GM21381 (cell line): ENCODE data around the gene C8A.

Source experiments
- ATAC-seq: cut with Tn5 transposase; IDR thresholded peaks from one replicate; pipeline ENCODE4 v1.9.1; 2021; ENCODE audit warnings: mild to moderate bottlenecking, moderate library complexity; ENCODE audit not compliant: unreplicated experiment

Gene C8A

DNA sequence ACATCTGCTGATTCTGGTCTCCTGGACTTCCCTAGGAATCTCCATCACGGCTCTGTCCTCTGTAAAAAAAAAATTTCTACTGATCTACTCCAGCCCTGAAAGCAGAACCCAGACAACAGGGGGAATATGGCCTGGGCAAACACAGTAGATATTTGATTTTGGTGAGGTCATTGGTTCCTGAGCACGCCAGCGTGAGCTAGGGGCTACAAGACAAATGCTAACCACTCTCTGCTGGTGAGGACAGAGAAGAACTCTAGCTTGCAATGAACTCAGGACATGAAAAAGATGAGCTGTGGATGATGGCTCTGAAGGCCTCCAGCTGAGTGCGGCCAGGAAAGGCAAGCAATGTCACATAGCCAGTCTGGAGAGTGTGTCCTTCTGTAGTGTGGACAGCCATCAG lies 18.2 kb upstream of the C8A start:
- no peak for ATAC-seq

DNA sequence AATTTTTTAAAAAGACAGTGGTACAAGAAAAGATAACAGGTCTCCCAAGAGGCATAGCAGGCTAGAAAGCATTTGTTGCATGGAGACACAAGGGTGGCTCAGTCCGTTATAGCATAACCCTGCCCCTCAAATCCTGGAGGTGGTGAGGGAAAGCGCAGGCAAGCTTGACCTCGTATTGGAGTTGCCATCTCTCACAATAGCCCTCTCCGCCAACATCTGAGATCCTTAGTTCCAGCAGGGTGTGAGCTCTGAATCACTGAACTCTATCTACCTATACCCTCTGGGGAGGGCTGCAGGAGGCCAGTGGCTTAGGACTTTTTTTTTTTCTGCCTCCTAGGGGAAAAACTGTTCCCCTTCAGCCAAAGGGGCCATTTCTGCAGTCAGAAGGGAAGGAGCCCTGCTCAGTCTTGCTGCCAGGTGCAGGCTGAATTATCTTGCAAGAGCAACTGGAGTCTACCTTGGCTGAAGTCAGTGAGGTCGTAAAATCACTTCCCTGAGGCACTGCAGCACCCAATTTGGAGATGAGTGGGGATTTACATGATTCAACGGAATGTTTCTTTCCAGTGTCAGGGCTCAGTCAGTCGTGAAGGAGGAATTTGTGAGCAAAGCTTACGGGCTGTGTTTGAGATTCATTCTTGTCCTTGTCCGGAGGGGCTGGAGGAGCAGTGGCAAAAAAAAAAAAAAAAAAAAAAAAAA lies 17.2 kb upstream of the C8A start:
- ATAC-seq, result no peak

DNA sequence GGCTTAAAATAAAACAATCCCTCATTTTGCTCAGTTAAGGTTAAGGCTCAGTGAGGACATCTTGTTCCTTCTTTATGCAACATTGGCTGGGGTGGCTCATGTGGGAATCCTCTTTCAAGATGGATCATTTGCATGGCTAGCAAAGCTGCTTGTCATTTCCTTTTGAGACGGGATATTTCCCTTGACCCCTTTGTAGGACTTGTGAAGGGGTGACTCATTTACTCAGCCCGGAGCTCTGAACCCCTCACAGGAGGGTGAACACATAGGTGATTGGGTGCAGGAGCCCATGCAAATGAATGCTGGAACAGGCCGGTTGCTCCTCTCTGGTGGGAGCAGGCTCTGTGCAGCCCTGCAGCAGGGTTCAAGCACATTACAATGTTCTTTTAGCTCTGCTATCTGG lies 15.8 kb upstream of the C8A start:
- ATAC-seq, result no peak

DNA sequence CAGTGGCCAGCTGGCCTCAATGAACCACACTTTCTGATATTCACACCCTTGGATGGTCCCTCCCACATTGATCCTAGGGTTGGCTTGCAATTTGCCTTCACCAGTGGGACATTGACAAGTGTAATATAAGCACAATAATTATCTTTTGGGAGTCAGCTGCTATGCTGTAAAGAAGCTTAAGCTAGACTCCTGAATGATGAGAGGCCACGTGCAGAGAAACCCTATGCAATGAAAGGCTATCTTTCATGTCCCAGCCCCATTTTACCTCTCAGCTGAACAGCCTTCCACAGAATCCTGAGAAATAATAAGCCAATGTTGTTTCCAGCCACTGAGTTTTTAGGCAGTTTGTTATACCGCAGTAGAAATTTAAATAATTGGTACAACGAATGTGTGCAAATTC lies 11.1 kb upstream of the C8A start:
- no peak for ATAC-seq

DNA sequence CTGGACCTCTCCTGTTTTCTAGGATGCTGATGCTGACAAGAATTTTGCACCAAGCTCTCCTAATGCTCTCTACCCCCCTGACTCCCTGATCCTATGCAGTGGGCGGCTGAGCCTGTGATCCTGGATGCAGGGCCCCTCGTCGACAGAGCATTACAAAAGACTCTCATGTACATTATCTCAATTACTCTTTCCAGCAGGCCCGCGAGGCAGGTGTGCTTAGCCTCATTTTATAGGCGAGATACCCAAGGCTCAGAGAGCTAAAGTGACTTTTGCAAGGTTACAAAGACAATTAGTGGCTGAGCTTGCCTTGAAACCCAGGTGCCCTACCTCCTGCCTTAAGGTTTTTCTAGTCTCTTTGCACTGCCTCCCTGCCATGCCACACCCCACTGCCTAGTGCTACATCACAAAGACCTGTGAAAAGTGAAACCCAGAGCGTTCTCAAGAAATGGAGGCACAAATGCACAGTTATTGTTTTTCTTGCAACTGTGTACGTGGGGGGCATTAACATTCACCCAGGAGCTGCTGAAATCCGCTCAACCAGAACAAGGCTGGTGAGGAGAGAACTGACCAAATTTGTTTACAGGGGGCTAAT lies 10.0 kb upstream of the C8A start:
- no peak for ATAC-seq

DNA sequence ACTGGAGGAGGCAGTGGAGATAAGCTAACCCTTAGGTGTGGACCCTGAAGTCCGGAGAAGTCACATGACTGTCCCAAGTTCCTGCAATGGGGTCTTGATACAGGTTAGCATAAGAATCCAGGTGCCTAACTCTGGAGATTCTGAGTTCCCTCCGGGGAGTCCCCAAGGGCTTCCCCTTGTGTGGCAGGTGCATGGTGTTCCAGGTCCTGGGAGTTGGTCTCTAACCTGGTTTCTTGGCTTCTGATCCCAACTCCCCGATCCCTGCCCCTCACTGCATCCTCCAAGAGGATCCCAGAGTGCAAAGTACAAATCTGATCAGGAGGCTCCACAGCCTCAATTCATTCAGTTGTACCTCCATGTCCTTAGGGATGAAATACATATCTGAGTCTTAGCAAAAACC lies 9.3 kb upstream of the C8A start:
- ATAC-seq, result no peak

DNA sequence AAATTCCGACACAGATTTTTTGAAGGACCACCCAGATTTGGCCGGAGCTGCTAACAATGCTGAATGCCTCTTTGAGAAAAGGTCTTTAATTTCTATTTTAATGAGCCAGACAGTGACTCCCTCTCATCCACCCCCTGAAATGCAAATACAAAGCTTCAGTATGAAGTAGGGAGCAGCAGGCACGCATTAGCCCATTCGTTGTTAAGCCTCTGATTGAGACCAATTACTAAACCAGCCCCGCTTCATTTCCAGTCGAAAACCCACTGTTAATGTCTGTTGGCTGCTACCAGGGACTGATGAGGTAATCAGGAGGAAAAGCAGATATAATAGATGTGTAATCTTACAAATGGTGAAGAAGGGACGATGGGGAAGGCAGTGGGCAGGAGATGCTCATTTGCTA lies 4.8 kb upstream of the C8A start:
- no peak for ATAC-seq

DNA sequence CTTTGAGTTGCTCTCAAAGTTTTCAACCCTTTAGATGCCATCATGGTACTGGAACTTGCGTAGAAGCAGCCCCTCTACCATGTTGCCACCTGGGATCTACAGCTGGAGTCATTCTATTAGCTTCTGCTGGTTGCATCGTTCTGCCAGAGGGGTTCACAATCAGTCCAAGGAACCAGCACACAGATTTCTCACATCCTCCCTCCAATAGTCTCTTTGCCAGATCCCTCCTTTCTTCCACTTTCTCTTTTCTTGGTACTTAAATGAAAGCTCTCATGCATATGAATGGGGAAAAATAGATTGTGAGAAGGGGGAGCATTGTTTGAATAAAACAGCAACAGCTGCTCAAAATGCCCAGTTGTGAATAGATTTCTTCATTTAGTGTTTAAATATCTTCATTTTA lies 4.2 kb upstream of the C8A start:
- no peak for ATAC-seq

DNA sequence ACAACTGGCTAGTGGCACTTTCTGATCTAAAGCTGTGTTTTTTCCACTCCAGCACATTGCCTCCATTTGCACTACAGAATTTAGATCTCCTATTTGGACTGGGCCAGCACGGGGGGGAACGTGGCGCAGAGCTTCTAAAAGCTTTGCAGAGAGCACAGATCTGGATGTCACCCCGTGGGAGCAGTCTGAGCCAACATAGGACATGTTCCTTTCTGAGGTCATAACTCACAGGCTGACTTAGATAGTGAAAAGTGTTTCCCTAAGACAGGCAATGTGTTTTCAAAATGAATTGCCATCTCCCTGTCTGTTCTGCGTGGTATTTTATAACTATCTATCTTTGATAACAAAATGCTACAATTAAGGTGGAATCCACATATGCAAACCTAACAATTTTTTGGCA lies 3.7 kb upstream of the C8A start:
- no peak for ATAC-seq

DNA sequence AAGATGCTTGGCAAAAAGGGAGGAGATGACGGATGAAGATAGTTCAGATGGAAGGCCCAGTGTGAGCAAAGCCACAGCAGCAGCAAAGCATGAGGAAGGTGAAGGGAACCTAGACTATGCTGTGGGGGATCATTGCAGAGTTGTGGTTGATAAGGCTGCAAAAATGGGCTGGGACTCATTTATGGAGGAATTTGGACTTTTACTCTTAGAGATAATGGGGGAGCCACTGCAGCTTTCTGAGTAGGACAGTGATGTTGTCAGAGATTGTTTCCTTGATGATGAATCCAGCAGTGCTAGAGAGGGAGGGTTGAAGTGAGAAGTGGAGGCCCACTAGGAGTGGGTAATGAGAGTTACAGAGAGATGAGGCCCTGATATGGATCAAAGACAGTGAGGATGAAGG lies 2.1 kb upstream of the C8A start:
- no peak for ATAC-seq

DNA sequence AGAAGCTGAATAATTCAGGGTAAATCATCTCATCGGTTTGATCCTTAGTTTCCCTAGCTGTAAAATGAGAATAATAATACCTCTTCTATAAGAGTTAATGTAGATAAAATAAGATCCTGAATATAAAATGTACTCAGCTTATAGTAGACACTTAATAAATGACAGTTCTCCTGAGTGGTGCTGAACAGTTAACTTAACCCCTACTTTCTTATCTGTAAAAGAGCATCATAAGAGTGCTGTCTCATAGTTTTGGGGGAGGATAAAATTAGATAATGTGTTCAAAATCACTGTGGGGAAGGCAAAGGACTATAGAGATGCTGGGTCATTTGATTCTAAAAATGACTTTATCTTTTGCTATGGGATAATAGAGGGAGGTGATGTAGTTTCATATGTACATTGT lies 593 bp downstream of the C8A start:
- no peak for ATAC-seq

DNA sequence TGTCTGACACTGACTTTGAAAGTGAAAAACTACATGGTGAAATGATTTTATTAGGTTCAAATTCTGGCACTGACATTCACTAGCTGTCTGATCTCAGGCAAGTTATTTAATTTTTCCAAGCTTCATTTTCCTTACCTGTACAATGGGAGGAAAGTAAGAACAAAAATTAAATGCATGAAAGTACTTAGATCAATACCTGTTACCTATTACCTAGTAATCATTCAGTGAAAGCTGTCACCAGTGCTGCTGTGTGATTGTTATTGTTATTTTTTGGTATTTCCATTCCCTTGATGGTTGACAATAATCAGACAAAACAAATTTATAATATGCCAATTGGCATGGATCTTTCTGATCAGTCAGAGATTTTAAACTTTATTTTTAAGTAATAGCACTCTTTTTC lies 1.6 kb downstream of the C8A start:
- no peak for ATAC-seq

DNA sequence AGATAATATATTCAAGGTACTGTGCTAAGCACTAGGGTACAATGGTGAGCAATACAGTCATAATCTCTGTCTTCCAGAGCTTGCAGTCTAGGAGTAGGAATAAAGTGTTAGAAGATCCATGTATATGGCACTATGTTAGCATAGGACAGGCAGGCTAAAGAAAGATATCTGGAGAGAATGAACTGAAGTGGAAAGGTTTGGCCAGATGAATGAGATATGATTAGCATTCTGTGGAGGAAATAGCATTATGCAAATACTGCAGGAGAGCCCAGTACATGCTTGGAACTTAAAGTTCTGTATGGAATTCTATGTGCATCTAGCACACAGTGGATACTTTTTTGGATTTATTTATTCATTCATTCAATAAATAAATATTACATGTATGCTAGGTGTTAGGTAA lies 4.7 kb downstream of the C8A start:
- ATAC-seq, result no peak

DNA sequence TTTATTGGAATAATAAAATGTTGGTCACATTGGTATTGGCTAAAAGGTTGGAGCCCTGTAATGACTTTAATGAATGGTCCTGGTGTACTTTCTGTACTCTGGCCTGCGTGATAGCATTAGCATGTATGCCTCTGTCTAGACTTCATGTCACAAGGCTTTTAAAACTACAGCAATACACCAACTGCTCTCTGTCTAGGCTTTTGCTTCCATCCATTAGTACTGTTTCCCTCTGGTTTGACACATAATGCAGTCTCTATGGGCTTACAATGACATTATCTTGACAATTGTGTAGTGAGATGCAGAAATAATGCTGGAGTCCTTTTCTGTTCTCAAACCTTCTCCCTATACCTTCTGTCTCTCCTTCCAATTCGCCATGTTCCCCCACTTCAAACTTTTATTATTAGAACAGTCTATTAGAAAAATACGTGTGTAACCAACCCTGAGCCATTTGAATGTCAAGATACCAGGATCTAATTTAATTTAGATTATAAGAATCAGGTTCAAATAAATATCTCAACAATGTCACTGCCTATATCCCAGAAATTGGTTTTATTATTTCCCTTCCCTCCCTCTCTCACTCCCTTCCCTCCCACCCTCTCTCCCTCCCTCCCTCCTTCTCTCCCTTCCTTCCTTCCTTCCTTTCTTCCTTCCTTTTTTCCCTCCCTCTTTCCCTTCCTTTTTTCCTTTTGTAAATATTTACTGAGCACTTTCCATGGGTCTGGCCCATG lies 8.8 kb downstream of the C8A start:
- ATAC-seq, result no peak

DNA sequence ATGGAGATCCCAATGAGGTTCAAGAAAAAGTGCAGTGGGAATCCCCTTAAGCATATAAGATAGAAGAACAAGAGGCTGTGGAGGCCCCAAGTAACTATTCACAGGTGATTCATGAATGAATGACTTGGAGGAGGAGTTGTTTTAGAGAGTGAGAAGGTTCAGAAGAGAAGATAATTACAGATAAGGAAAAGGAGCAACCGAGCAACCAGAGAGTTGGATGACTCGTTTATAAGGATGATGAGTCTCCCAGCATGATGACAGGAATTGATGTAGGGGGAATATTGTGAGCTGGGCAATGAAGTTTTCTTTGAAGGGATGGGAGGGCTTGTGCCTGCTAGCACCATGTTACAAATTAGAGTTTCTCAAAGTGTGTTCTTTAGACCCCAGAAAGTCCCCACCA lies 9.8 kb downstream of the C8A start:
- no peak for ATAC-seq

DNA sequence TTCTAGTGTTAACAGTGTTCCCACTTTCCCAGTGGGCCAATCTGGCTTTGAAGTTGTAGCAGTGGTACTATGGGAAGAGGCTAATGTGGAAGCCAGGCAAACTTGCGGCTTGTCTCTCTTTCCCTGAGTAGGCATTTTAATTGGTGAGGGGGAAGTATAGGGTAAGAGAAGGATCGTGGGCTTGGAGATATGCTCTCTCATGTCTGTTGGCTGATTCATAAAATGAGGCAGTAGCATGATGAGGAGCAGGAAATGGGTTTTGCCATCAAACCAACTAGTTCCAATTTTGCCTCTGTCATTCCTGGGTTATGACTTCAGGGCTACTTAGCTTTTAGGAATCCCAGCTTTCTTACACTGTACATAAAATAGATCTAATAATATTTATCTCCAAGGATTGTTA lies 12.1 kb downstream of the C8A start:
- ATAC-seq, result no peak

DNA sequence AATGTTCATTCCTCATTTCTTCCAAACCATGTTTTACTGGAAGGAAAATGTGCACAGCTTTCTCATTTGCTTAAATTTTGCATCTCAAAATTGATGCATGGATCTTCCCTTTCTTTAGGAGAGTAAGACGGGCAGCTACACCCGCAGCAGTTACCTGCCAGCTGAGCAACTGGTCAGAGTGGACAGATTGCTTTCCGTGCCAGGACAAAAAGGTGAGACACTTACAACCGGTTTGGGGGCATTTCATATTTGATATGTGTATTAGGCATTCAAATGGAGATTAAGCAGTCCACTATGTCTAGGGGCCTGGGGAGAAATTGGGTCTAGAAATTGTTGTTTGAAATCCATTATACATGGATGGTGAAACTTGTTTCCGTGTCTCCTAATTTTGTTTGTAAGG lies 12.9 kb downstream of the C8A start:
- ATAC-seq, result no peak

DNA sequence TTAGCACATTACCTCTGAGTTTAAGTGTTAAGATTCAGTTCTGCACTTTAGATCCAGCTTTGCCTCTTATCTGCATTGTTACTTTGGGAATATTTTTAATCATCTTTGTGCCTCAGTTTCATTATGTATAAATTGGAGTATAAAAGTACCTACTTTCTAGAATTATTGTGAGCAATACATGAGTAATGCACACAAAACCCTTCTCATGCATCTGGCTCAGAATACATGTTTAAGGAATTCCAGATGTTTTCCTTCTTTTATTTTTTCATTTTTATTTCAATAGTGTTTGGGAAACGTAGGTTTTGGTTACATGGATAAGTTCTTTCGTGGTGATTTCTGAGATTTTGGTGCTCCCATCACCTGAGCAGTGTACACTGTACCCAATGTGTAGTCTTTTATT lies 14.2 kb downstream of the C8A start:
- no peak for ATAC-seq

DNA sequence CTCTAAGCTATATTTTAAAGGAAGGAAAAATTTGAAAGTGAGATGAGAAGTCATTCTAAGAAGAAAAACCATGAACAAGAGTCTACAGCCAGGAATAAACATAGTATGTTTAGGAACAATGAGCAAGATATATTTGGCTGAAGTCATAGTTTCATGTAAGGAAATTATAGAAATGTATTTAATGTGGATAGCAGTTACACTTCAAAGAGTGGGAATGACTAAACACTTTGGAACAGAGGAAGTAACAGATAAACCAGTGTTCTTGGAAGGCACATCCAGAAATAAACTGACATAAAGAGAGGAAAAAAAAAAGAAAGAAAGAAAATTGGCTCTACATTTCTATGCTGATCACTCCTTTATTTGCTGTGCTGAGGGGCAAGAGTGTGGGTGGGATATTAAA lies 18.0 kb downstream of the C8A start:
- ATAC-seq, result no peak

DNA sequence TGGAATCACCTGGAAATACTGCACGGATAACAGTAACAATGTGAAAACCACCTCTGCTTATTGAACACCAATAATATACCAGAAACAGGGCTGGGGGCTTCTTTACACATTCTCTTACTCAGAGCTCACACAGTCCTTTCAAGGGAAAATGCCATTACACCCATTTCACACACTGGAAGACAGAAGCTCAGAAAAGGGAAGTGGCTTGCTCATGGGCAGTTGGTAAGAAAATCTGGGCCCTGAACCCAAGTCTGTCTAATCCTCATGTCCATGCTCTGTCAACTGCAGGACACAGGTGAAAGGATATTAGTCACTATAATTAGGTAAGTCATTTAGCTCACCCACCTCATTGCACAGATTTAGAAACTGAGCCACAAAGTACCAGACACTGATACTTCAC lies 18.6 kb downstream of the C8A start:
- no peak for ATAC-seq

DNA sequence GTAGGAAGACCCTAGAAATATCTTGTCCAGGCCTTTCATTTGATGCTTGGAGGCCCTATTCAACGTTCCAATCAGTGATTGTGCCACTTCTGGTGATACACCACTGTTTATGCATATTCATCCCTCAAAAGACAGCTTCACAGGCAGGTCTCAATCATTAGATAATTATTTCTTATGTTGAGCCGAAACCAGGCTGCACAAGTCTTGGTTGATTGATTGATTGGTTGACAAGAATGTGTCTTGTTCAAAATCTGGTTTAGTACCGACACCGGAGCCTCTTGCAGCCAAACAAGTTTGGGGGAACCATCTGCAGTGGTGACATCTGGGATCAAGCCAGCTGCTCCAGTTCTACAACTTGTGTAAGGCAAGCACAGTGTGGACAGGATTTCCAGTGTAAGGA lies 20.1 kb downstream of the C8A start:
- ATAC-seq, result no peak

DNA sequence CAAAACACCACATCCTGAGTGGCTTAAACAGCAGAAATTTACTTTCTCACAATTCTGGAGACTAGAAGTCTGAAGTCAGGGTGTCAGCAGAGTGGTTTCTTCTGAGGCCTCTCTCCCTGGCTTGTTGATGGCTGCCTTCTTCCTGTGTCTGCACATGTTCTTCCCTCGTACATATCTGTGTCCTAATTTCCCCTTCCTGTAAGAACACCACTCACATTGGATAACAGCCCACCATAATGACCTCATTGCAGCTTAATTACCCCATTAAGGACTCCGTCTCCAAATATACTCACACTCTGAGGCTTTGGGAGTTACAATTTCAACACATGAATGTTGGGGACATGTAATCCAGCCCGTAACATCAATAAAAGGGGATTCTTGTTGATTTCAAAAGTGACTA lies 23.4 kb downstream of the C8A start:
- ATAC-seq, result no peak

DNA sequence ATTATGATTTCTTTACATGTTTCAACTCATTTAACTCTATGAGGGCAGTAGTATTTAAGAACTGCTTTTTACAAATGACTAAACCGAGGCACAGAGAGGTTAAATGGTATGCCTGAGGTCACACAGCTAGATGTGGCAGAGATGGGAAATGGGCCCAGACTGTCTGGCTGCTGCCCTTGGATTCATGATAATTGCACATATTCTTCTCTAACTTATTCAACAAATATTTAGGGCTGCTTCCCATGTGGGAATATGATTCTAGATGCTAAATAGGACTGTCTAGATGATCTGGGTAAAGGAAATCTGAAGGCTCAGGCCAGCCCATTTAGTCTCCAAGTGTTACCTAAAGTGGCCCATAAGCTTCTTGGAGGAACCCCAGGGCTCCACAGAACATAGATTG lies 26.2 kb downstream of the C8A start:
- no peak for ATAC-seq
